SH-SY5Y (cell line): ENCODE data around the gene AMBP.

ENCODE experiments used
- GATA2 ChIP-seq: IDR thresholded peaks from 2 replicates; pipeline ENCODE4 v1.6.1; 2011; ENCODE audit warnings: mild to moderate bottlenecking, low read depth, low read length
- GATA3 ChIP-seq: IDR thresholded peaks from 2 replicates; pipeline ENCODE4 v1.6.1; 2011; ENCODE audit warnings: low read depth, mild to moderate bottlenecking, low read length, moderate library complexity

The AMBP gene

GRCh38 chr9:114058688-114059046 lies 19.4 kb downstream of the AMBP start:
- TF ChIP-seq GATA3 (no peak), GATA2 (no peak)

- TF ChIP-seq GATA3 (no peak), GATA2 (no peak)
Observed at GRCh38 chr9:114057161-114057885, 20.8 kb downstream of the AMBP start.

GRCh38 chr9:114056527-114056926 lies 21.6 kb downstream of the AMBP start:
- TF ChIP-seq GATA3 = no peak
- TF ChIP-seq GATA2 = no peak

GRCh38 chr9:114055894-114056293 lies 22.2 kb downstream of the AMBP start:
- TF ChIP-seq GATA2 (no peak), GATA3 (no peak)

- TF ChIP-seq GATA3 (no peak), GATA2 (no peak)
Observed at GRCh38 chr9:114055061-114055460, 23.0 kb downstream of the AMBP start.

GRCh38 chr9:114054191-114054690 lies 23.9 kb downstream of the AMBP start:
- no peak for TF ChIP-seq GATA3
- TF ChIP-seq GATA2 = no peak

GRCh38 chr9:114053246-114054005 lies 24.7 kb downstream of the AMBP start:
- TF ChIP-seq GATA2 (no peak), GATA3 (no peak)

GRCh38 chr9:114051706-114052105 lies 26.4 kb downstream of the AMBP start:
- TF ChIP-seq GATA3 = no peak
- TF ChIP-seq GATA2 = no peak

GRCh38 chr9:114051281-114051680 lies 26.8 kb downstream of the AMBP start:
- TF ChIP-seq GATA3 (no peak), GATA2 (no peak)

- TF ChIP-seq GATA3 = no peak
- no peak for TF ChIP-seq GATA2
Observed at GRCh38 chr9:114050646-114051045, 27.5 kb downstream of the AMBP start.

GRCh38 chr9:114050226-114050568 lies 27.9 kb downstream of the AMBP start:
- TF ChIP-seq GATA2 (no peak), GATA3 (no peak)

GRCh38 chr9:114049441-114050225 lies 28.5 kb downstream of the AMBP start:
- TF ChIP-seq GATA3 (no peak), GATA2 (no peak)

GRCh38 chr9:114048533-114049415 lies 29.3 kb downstream of the AMBP start:
- TF ChIP-seq GATA3 = no peak
- no peak for TF ChIP-seq GATA2
